Measurements from ENCODE around the gene SPN.

DNA sequence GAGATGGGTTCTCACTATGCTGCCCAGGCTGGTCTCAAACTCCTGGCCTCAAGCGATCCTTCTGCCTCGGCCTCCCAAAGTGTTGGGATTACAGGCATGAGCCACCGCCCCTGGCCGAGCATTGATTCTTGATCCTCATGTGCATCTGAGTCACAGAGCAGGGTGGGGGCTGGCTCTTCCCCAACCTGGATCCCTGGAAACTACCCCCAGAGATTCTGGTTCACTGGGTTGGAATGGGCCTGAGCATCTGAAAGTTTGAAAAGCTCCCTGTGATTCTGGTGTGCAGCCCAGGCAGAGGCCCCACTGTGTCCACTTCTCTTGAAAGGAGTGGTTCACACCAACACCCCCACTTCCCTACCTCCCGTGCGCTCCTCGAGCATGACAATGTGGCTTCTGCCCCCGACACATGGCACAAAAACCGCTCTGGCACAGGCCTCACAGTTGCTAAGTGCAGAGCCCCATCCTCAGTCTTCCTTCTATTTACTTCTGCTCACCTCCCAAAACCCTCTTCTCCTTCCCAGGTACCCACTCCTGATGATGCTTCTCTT is 20.6 kb downstream of the SPN start:
- TF ChIP-seq ZNF184 (tag by site-specific recombination; IDR thresholded peaks at IDR 0.05), result no peak
- no peak for TF ChIP-seq TCF7L2 (IDR thresholded peaks at IDR 0.05; ENCODE audit: borderline replicate concordance, low read depth, low read length)
- no peak for TF ChIP-seq ZNF146 (tag by site-specific recombination; IDR thresholded peaks at IDR 0.05)
- TF ChIP-seq ZBTB7A (tag by site-specific recombination; IDR thresholded peaks at IDR 0.05; ENCODE audit: low read depth), result no peak
- no peak for TF ChIP-seq ZNF830 (tag by site-specific recombination; IDR thresholded peaks at IDR 0.05; ENCODE audit: low read depth)
- no peak for TF ChIP-seq ZBTB8A (tag by site-specific recombination; IDR thresholded peaks at IDR 0.05)
- TF ChIP-seq ZNF701 (tag by site-specific recombination; IDR thresholded peaks at IDR 0.05), result no peak
- TF ChIP-seq, protein P1, sequence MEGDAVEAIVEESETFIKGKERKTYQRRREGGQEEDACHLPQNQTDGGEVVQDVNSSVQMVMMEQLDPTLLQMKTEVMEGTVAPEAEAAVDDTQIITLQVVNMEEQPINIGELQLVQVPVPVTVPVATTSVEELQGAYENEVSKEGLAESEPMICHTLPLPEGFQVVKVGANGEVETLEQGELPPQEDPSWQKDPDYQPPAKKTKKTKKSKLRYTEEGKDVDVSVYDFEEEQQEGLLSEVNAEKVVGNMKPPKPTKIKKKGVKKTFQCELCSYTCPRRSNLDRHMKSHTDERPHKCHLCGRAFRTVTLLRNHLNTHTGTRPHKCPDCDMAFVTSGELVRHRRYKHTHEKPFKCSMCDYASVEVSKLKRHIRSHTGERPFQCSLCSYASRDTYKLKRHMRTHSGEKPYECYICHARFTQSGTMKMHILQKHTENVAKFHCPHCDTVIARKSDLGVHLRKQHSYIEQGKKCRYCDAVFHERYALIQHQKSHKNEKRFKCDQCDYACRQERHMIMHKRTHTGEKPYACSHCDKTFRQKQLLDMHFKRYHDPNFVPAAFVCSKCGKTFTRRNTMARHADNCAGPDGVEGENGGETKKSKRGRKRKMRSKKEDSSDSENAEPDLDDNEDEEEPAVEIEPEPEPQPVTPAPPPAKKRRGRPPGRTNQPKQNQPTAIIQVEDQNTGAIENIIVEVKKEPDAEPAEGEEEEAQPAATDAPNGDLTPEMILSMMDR (tag by site-specific recombination; IDR thresholded peaks at IDR 0.05), result no peak
- TF ChIP-seq ZNF747 (tag by site-specific recombination; IDR thresholded peaks at IDR 0.05), result no peak
- TF ChIP-seq YY1 (tag by site-specific recombination; IDR thresholded peaks at IDR 0.05), result no peak
- no peak for TF ChIP-seq YY2 (tag by site-specific recombination; IDR thresholded peaks at IDR 0.05)
- TF ChIP-seq SALL2 (tag by site-specific recombination; IDR thresholded peaks at IDR 0.05; ENCODE audit: borderline replicate concordance), result no peak
